B cell (primary cell): ENCODE measurements around the gene PTPRC. TPM values are rescaled to one million over a fixed set of nuclear protein-coding genes. Genes with fewer than 3 reads are reported as not detected.

ENCODE experiments used
- ATAC-seq: fragments of 200-7000 bp; cut with Tn5 transposase; one replicate; pipeline ENCODE4 v1.10.0; 2021; ENCODE audit warnings: low read depth, mild to moderate bottlenecking, moderate number of reproducible peaks, moderate library complexity
- CTCF ChIA-PET: fragments of 350-600 bp; sonication (Branson Sonifier 250); formaldehyde crosslinking; loops from one replicate; lab custom pipeline; 2021; ENCODE audit warnings: antibody characterized with exemption, inconsistent platforms; lab: Charles Lee
- POLR2A ChIA-PET: fragments of 350-600 bp; sonication (Branson Sonifier 250); formaldehyde crosslinking; loops from one replicate; lab custom pipeline; 2021; ENCODE audit warnings: antibody characterized with exemption; lab: Charles Lee
- DNase-seq: peaks from one replicate; pipeline ENCODE4 v3.0.0; 2013
- H2AFZ ChIP-seq: 2 replicates; pipeline ENCODE4 v1.6.1; 2012; ENCODE audit warnings: mild to moderate bottlenecking, low read depth, low read length; ENCODE audit not compliant: insufficient read depth, poor library complexity, severe bottlenecking
- H3K27ac ChIP-seq, 2 donors: 1 replicate in 1 of 2; 2 replicates in 1 of 2; pipeline ENCODE4 v1.5.1; 2012 to 2013; ENCODE audit warnings: low read length in 2 of 2, mild to moderate bottlenecking in 2 of 2, moderate library complexity in 1 of 2
- H3K27me3 ChIP-seq, 4 experiments: fragments of 200-600 bp in 1 of 4; sonication (generic) in 1 of 4; replicated peaks in 1 of 4; 1 replicate in 2 of 4; 2 replicates in 2 of 4; pipeline versions ENCODE4 v1.6.1 to v1.7.0; 2013 to 2016; ENCODE audit warnings: low read length in 3 of 4, mild to moderate bottlenecking in 2 of 4, mixed read lengths in 1 of 4, moderate library complexity in 1 of 4; ENCODE audit not compliant: insufficient read depth in 4 of 4, control insufficient read depth in 3 of 4; ENCODE audit errors: control extremely low read depth in 1 of 4
- H3K36me3 ChIP-seq, 2 experiments: replicated peaks in 1 of 2; 1 replicate in 1 of 2; 2 replicates in 1 of 2; pipeline versions ENCODE4 v1.6.1 to v1.7.1; 2013; ENCODE audit warnings: low read length in 1 of 2; ENCODE audit not compliant: insufficient read depth in 2 of 2, control insufficient read depth in 1 of 2; ENCODE audit errors: control extremely low read depth in 1 of 2, extremely low read depth in 1 of 2
- H3K4me1 ChIP-seq, 2 donors: fragments of 200-600 bp in 1 of 2; sonication (generic) in 1 of 2; 1 replicate in 1 of 2; 2 replicates in 1 of 2; pipeline versions ENCODE4 v1.5.1 to v1.6.1; 2013 to 2017; ENCODE audit warnings: low read length in 2 of 2; ENCODE audit not compliant: control insufficient read depth in 2 of 2, insufficient read depth in 2 of 2
- H3K4me2 ChIP-seq: replicated peaks from 2 replicates; pipeline ENCODE3; 2012; ENCODE audit warnings: mild to moderate bottlenecking, low read depth, low read length; ENCODE audit not compliant: poor library complexity, severe bottlenecking
- H3K4me3 ChIP-seq, 5 experiments: fragments of 200-600 bp in 1 of 5; sonication (generic) in 1 of 5; 1 replicate in 3 of 5; 2 replicates in 2 of 5; pipeline versions ENCODE4 v1.5.1 to v1.7.0; 2011 to 2016; ENCODE audit warnings: low read length in 4 of 5, mild to moderate bottlenecking in 4 of 5, low read depth in 2 of 5, control low read depth in 1 of 5, moderate library complexity in 1 of 5; ENCODE audit not compliant: insufficient read depth in 1 of 5; ENCODE audit errors: control extremely low read depth in 1 of 5, extremely low read depth in 1 of 5
- H3K79me2 ChIP-seq: fragments of 200-600 bp; sonication (generic); one replicate; pipeline ENCODE4 v1.6.0; 2016; ENCODE audit warnings: low read length; ENCODE audit not compliant: control insufficient read depth, insufficient read depth
- H3K9ac ChIP-seq: fragments of 200-600 bp; sonication (generic); 2 replicates; pipeline ENCODE4 v1.6.1; 2017; ENCODE audit warnings: mild to moderate bottlenecking, low read length, moderate library complexity
- H3K9me3 ChIP-seq, 3 donors: one replicate each; pipeline versions ENCODE4 v1.6.1 to v1.7.1; 2013; ENCODE audit warnings: low read length in 2 of 3; ENCODE audit not compliant: control insufficient read depth in 2 of 3, insufficient read depth in 1 of 3; ENCODE audit errors: control extremely low read depth in 1 of 3
- H4K20me1 ChIP-seq: 2 replicates; pipeline ENCODE4 v1.6.0; 2012; ENCODE audit warnings: mild to moderate bottlenecking, low read length; ENCODE audit not compliant: insufficient read depth, control insufficient read depth, poor library complexity, severe bottlenecking
- H3K27ac Mint-ChIP-seq: one replicate; pipeline ENCODE4 v1.8.0; 2021; ENCODE audit warnings: mixed read lengths
- H3K27me3 Mint-ChIP-seq: one replicate; pipeline ENCODE4 v1.8.0; 2021; ENCODE audit warnings: mixed read lengths
- H3K4me1 Mint-ChIP-seq: one replicate; pipeline ENCODE4 v1.8.0; 2021; ENCODE audit warnings: mixed read lengths
- H3K4me3 Mint-ChIP-seq: one replicate; pipeline ENCODE4 v1.8.0; 2021; ENCODE audit warnings: mixed read lengths
- H3K9me3 Mint-ChIP-seq: one replicate; pipeline ENCODE4 v1.8.0; 2022; ENCODE audit warnings: mixed read lengths; ENCODE audit not compliant: insufficient read depth
- CTCF ChIP-seq: fragments of 200-600 bp; IDR thresholded peaks from one replicate; pipeline ENCODE4 v1.8.0; 2022; ENCODE audit warnings: antibody characterized with exemption, mild to moderate bottlenecking
- EZH2 ChIP-seq: IDR thresholded peaks from 2 replicates; pipeline ENCODE4 v1.6.1; 2012; ENCODE audit warnings: borderline replicate concordance, low read depth, mild to moderate bottlenecking, moderate library complexity, low read length; ENCODE audit not compliant: insufficient read depth, poor library complexity, severe bottlenecking
- WGBS: methylation state at CpG from one replicate; pipeline ENCODE4 v1.1.5; 2013; ENCODE audit warnings: missing lambda C conversion rate; ENCODE audit not compliant: insufficient coverage; 5-methylcytosine and 5-hydroxymethylcytosine counted together
- intact Hi-C: fragments of 100-400 bp; cut with micrococcal nuclease; formaldehyde crosslinking; loops from one replicate; pipeline ENCODE4 v1.10.0; 2022
- polyA plus RNA-seq: library from polyadenylated mRNA; depleted of rRNA; stranded (reverse); fragments of >200 nt; gene quantifications from 2 replicates; pipeline ENCODE4 v1.2.3, GENCODE V29; 2012
- total RNA-seq, 2 donors: library from RNA; stranded (reverse); fragments of 120-200 nt in 1 of 2; gene quantifications; 1 replicate in 1 of 2; 2 replicates in 1 of 2; pipeline versions ENCODE4 v1.2.3 to v1.2.4, GENCODE V29; 2013 to 2022

The PTPRC gene
- total and polyA plus RNA-seq, 2 donors (not counting 1 experiment from before 2014, with no cell fraction given) = 151 to 543 TPM

DNA sequence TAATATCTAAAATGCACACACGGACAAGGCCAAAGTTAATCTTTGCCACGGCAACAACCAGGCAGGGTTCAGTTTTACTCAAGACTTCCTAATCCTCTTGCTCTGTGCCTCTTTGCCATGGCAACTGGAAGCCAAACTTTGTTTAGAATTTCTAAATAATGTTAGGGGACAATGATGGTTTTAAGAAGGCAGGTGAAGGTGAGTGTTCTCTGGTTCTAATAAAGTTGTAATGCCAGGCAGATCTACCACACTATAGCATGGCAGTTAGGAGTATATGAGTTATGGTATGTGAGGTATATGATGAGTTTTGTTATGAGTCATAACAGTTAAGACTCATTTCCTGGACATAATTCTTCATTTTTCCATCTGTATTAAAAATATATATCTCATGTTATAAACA, 2.7 kb downstream of the PTPRC start:
- Mint-ChIP-seq H3K27ac (peak overlapping the region; percentile 92), H3K27me3 (no peaks in the 10 kb centered on the region), H3K9me3 (no peaks in the 10 kb centered on the region), H3K4me3 (peak overlapping the region; percentile 87), H3K4me1 (peaks cover 61% of the 10 kb centered on the region)
- peak overlapping the region; percentile 60 to 98 (median 87) for H3K4me3 ChIP-seq
- H4K20me1 ChIP-seq = peaks cover 37% of the 10 kb centered on the region
- DNase-seq (peak; percentile 42), ATAC-seq (peak; percentile 19)
- ChIA-PET POLR2A (interaction anchor here (1.7 kb wide), 1 partner anchor 20 kb away, joined by 4 read pairs; no protein-coding TSS in a partner anchor), CTCF (no interaction called here)
- peaks cover 87% of the 10 kb centered on the region for H3K79me2 ChIP-seq
- H3K9ac ChIP-seq = peak overlapping the region; percentile 96
- no peaks in the 10 kb centered on the region for H3K9me3 ChIP-seq
- H3K27ac ChIP-seq = peak overlapping the region; percentile 27 to 94
- no peak overlapping the region for H2AFZ ChIP-seq
- WGBS = no CpG with 5 or more reads among the region's 2 CpGs
- peaks cover 9 to 41% of the 10 kb centered on the region in 2 experiments for H3K36me3 ChIP-seq
- intact Hi-C loops = loop anchor here (1.0 kb wide), 1 partner anchor 16 kb away; no protein-coding TSS in a partner anchor
- TF ChIP-seq CTCF (no peak), EZH2 (no peak)
- peak overlapping the region; percentile 83 for H3K4me2 ChIP-seq
- H3K27me3 ChIP-seq = no peaks in the 10 kb centered on the region
- H3K4me1 ChIP-seq = peaks cover 28 to 67% of the 10 kb centered on the region in 2 donors

- WGBS = 44% methylated on average over 3 of the region's 5 CpGs
- peak overlapping the region; percentile 27 to 94 for H3K27ac ChIP-seq
- Mint-ChIP-seq H3K9me3 (no peaks in the 10 kb centered on the region), H3K27ac (peak overlapping the region; percentile 83), H3K4me1 (peaks cover 61% of the 10 kb centered on the region), H3K27me3 (no peaks in the 10 kb centered on the region), H3K4me3 (peak overlapping the region; percentile 87)
- CTCF ChIA-PET = interaction anchor here (1.0 kb wide), 1 partner anchor 26 kb away, joined by 3 read pairs; no protein-coding TSS in a partner anchor
- H2AFZ ChIP-seq = no peak overlapping the region
- H3K79me2 ChIP-seq = peaks cover 88% of the 10 kb centered on the region
- POLR2A ChIA-PET = interaction anchor here (0.8 to 1.7 kb wide), 2 partner anchors 17 to 21 kb away, joined by 4 to 5 read pairs; no protein-coding TSS in a partner anchor
- peaks cover 26 to 67% of the 10 kb centered on the region in 2 donors for H3K4me1 ChIP-seq
- H3K9ac ChIP-seq = peak overlapping the region; percentile 96
- ATAC-seq (no peak), DNase-seq (no peak)
- H3K9me3 ChIP-seq = no peaks in the 10 kb centered on the region
- TF ChIP-seq EZH2 (no peak), CTCF (no peak)
- peak overlapping the region; percentile 83 for H3K4me2 ChIP-seq
- peaks cover 37% of the 10 kb centered on the region for H4K20me1 ChIP-seq
- H3K36me3 ChIP-seq = peaks cover 12 to 47% of the 10 kb centered on the region in 2 experiments
- H3K4me3 ChIP-seq = peak overlapping the region; percentile 60 to 98 (median 87)
- intact Hi-C loops = loop anchor here (1.0 kb wide), 1 partner anchor 15 kb away; no protein-coding TSS in a partner anchor
- H3K27me3 ChIP-seq = no peaks in the 10 kb centered on the region
Observed at GRCh38 chr1:198641966-198642668, 3.3 kb downstream of the PTPRC start.
